PC-9 (cell line): ENCODE data around the gene THSD7B. TPM values are rescaled to one million over a fixed set of nuclear protein-coding genes. Genes with fewer than 3 reads are reported as not detected.

Experiments
- BruUV-seq: library from RNA; stranded (reverse); fragments of 400-500 nt; replicated peaks from 2 replicates; lab custom pipeline; 2021; lab: Mats Ljungman, UMichigan
- CTCF ChIA-PET: fragments of 300-600 bp; sonication (Branson Sonifier 250); formaldehyde crosslinking; loops from one replicate; lab custom pipeline; 2022; ENCODE audit warnings: antibody characterized with exemption; lab: Charles Lee
- POLR2A ChIA-PET: fragments of 300-600 bp; sonication (Branson Sonifier 250); formaldehyde crosslinking; loops from one replicate; lab custom pipeline; 2022; ENCODE audit warnings: antibody characterized with exemption; ENCODE audit not compliant: unreplicated experiment; lab: Charles Lee
- DNase-seq, 2 experiments: peaks; one replicate each; pipeline versions ENCODE4 v3.0.0 to v3.0.0-alpha.2; 2015 to 2022; ENCODE audit warnings: mixed read lengths in 1 of 2
- H2AFZ ChIP-seq: fragments of 200-600 bp; sonication (generic); 2 replicates; pipeline ENCODE4 v1.8.1; 2017; ENCODE audit warnings: antibody characterized with exemption
- H3F3A ChIP-seq: fragments of 200-600 bp; sonication (generic); 2 replicates; pipeline ENCODE4 v1.8.1; 2017; ENCODE audit warnings: antibody characterized with exemption, mild to moderate bottlenecking, low read depth; ENCODE audit not compliant: insufficient read depth
- H3K27ac ChIP-seq: fragments of 200-600 bp; sonication (generic); 2 replicates; pipeline ENCODE4 v1.6.1; 2016; ENCODE audit warnings: mixed run types
- H3K27me3 ChIP-seq: fragments of 200-600 bp; sonication (generic); 2 replicates; pipeline ENCODE4 v1.6.1; 2016; ENCODE audit warnings: low read depth, mixed run types; ENCODE audit not compliant: insufficient read depth
- H3K36me3 ChIP-seq: fragments of 200-600 bp; sonication (generic); 2 replicates; pipeline ENCODE4 v1.6.1; 2016; ENCODE audit warnings: low read depth, mixed run types
- H3K4me1 ChIP-seq: fragments of 200-600 bp; sonication (generic); replicated peaks from 2 replicates; pipeline ENCODE4 v1.6.1; 2016; ENCODE audit warnings: mixed run types; ENCODE audit not compliant: insufficient read depth
- H3K4me2 ChIP-seq: fragments of 200-600 bp; sonication (generic); 2 replicates; pipeline ENCODE4 v1.6.1; 2017; ENCODE audit warnings: mixed run types
- H3K4me3 ChIP-seq: fragments of 200-600 bp; sonication (generic); 2 replicates; pipeline ENCODE4 v1.6.1; 2016; ENCODE audit warnings: mixed run types
- H3K79me2 ChIP-seq: fragments of 200-600 bp; sonication (generic); 2 replicates; pipeline ENCODE4 v1.6.1; 2017; ENCODE audit warnings: low read depth, mixed run types
- H3K9me2 ChIP-seq: fragments of 200-600 bp; sonication (generic); 2 replicates; pipeline ENCODE4 v1.8.1; 2017; ENCODE audit warnings: mild to moderate bottlenecking; ENCODE audit not compliant: insufficient read depth
- H3K9me3 ChIP-seq: fragments of 200-600 bp; sonication (generic); 2 replicates; pipeline ENCODE4 v1.8.1; 2016; ENCODE audit warnings: low read depth; ENCODE audit not compliant: insufficient read depth
- H4K20me1 ChIP-seq: fragments of 200-600 bp; sonication (generic); 2 replicates; pipeline ENCODE4 v1.8.1; 2017; ENCODE audit not compliant: insufficient read depth
- EZH2 ChIP-seq: fragments of 200-600 bp; sonication (generic); IDR thresholded peaks from 2 replicates; pipeline ENCODE4 v1.8.0; 2017; ENCODE audit warnings: antibody characterized with exemption, low read depth
- intact Hi-C: fragments of 100-400 bp; cut with micrococcal nuclease; formaldehyde crosslinking; loops from one replicate; pipeline ENCODE4 v1.10.0; 2022; ENCODE audit not compliant: unreplicated experiment
- total RNA-seq: library from RNA; stranded (reverse); gene quantifications from 2 replicates; pipeline ENCODE4 v1.2.3, GENCODE V29; 2021
- TF ChIP-seq, protein P1 (sequence below): fragments of 200-600 bp; sonication (generic); conservative IDR thresholded peaks from 2 replicates; pipeline ENCODE4 v1.6.1; 2017; ENCODE audit warnings: mixed run types, antibody characterized with exemption, mild to moderate bottlenecking, moderate library complexity

Gene THSD7B
- total RNA-seq, 1 experiment from 2014 or later: not detected

DNA sequence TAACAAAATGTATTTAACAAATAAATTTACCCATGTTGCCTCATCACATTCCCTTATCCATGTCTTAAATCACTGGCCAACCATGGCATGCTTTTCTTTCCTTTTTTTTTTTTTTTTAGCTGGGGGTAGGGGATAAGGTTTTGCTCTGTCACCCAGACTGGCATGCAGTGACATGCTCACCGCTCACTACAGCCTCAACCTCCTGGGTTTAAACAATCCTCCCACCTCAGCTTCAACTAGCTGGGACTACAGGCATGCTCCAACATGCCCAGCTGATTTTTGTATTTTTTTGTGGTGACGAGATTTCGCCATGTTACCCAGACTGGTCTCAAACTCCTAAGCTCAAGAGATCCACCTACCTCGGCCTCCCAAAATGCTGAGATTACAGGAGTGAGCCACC, 266.4 kb downstream of the THSD7B start:
- intact Hi-C loops: no loop called here
- DNase-seq: no peak
- no TSS peak for BruUV-seq
- Histone ChIP-seq H3K4me2 (no peak overlapping the region), H3K9me2 (no peaks in the 10 kb centered on the region), H3K27me3 (no peaks in the 10 kb centered on the region), H3K36me3 (no peaks in the 10 kb centered on the region), H3K27ac (no peak overlapping the region), H3K9me3 (no peaks in the 10 kb centered on the region), H3K79me2 (no peaks in the 10 kb centered on the region), H3K4me1 (no peaks in the 10 kb centered on the region), H4K20me1 (no peaks in the 10 kb centered on the region), H3F3A (no peaks in the 10 kb centered on the region), H3K4me3 (no peak overlapping the region), H2AFZ (no peak overlapping the region)
- POLR2A ChIA-PET: no interaction called here
- TF ChIP-seq, protein P1, sequence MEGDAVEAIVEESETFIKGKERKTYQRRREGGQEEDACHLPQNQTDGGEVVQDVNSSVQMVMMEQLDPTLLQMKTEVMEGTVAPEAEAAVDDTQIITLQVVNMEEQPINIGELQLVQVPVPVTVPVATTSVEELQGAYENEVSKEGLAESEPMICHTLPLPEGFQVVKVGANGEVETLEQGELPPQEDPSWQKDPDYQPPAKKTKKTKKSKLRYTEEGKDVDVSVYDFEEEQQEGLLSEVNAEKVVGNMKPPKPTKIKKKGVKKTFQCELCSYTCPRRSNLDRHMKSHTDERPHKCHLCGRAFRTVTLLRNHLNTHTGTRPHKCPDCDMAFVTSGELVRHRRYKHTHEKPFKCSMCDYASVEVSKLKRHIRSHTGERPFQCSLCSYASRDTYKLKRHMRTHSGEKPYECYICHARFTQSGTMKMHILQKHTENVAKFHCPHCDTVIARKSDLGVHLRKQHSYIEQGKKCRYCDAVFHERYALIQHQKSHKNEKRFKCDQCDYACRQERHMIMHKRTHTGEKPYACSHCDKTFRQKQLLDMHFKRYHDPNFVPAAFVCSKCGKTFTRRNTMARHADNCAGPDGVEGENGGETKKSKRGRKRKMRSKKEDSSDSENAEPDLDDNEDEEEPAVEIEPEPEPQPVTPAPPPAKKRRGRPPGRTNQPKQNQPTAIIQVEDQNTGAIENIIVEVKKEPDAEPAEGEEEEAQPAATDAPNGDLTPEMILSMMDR: no peak
- TF ChIP-seq EZH2: no peak
- CTCF ChIA-PET: no interaction called here

DNA sequence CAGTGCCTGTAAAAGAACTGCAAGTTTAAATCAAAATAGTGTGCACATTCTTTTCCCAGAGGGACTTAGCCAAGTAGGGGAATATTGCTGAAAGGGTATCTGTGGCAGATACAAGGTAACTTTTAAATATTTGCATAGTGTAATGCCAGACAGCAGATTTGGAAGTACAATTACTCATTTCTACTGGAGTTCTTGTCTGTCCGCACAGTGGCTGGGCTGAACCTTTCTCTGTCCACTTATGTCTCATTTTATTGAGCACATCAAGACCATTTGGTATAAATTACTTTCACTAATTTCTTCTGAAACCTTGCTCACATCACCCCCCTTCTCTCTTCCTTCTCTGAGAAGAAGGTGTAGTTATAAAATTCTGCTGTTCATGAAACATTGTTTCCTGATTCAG, 271.3 kb downstream of the THSD7B start:
- ChIA-PET CTCF (no interaction called here), POLR2A (no interaction called here)
- no peak overlapping the region for H3K27ac ChIP-seq
- no peaks in the 10 kb centered on the region for H3K4me1 ChIP-seq
- no peaks in the 10 kb centered on the region for H3K36me3 ChIP-seq
- intact Hi-C loops: no loop called here
- no peaks in the 10 kb centered on the region for H3K9me2 ChIP-seq
- TF ChIP-seq, protein P1: no peak
- TF ChIP-seq EZH2: no peak
- no TSS peak for BruUV-seq
- H3F3A ChIP-seq: no peaks in the 10 kb centered on the region
- no peak overlapping the region for H3K4me3 ChIP-seq
- no peaks in the 10 kb centered on the region for H3K79me2 ChIP-seq
- H4K20me1 ChIP-seq: no peaks in the 10 kb centered on the region
- no peaks in the 10 kb centered on the region for H3K9me3 ChIP-seq
- no peak overlapping the region for H2AFZ ChIP-seq
- no peak for DNase-seq
- H3K4me2 ChIP-seq: no peak overlapping the region
- H3K27me3 ChIP-seq: 0 out of 2 replicates have a peak, but pooled peaks cover under 1% of the 10 kb centered on the region

DNA sequence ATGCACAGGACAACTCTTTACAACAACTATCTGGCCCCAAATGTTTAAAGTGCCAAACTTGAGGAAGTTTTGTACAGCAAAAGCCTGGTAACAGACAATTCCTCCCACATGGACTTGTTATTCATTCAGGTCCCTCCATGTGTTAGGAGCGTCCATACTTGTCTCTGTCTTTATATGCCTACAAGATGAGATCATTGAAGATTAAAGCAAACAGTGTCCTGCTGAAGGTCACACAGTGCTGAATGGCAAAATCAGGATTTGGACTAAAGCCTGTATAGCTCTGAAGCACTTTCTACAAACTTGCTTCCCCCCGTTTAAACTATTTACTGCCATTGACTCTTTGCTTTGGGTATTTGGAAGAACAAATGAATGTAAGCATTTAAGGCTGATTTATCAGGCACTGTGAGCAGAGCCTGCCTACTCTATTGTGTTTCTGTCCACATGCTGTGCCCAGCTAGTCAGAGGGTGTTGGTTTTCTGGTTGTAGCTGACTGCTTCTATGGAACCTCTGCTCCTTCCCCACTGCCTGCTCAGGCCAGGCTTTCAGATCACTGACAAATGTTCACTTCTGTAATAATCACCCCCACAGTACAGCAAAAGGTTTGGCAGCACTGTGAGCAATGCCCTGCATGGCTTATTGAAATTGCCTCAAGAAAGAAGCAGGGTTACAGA, 274.3 kb downstream of the THSD7B start:
- Histone ChIP-seq H3K27ac (no peak overlapping the region), H3K9me3 (no peaks in the 10 kb centered on the region), H2AFZ (no peak overlapping the region), H3K36me3 (no peaks in the 10 kb centered on the region), H3K27me3 (0 out of 2 replicates have a peak, but pooled peaks cover 2% of the 10 kb centered on the region), H4K20me1 (no peaks in the 10 kb centered on the region), H3K4me1 (no peaks in the 10 kb centered on the region), H3K9me2 (no peaks in the 10 kb centered on the region), H3K4me2 (no peak overlapping the region), H3K79me2 (no peaks in the 10 kb centered on the region), H3K4me3 (no peak overlapping the region), H3F3A (no peaks in the 10 kb centered on the region)
- TF ChIP-seq, protein P1: no peak
- no peak for TF ChIP-seq EZH2
- BruUV-seq: no TSS peak
- intact Hi-C loops: no loop called here
- ChIA-PET CTCF (no interaction called here), POLR2A (interaction anchor here (0.6 kb wide), 1 partner anchor 73 kb away, joined by 4 read pairs; no protein-coding TSS in a partner anchor)
- DNase-seq: no peak
